CD14-positive monocyte (primary cell): Measurements from ENCODE around the gene PUSL1. TPM values are rescaled to one million over a fixed set of nuclear protein-coding genes. Genes with fewer than 3 reads are reported as not detected.

Experiments used
- DNase-seq, 3 donors: peaks; one replicate each; pipeline ENCODE4 v3.0.0-alpha.2; 2011 to 2022
- H2AFZ ChIP-seq: 2 replicates; pipeline ENCODE4 v1.6.0; 2012; ENCODE audit warnings: mild to moderate bottlenecking, low read depth, low read length, inconsistent platforms; ENCODE audit not compliant: insufficient read depth, poor library complexity, severe bottlenecking
- H3K27ac ChIP-seq, 2 donors: 1 replicate in 1 of 2; 2 replicates in 1 of 2; pipeline ENCODE4 v1.5.1; 2012 to 2013; ENCODE audit warnings: low read length in 2 of 2, control low read depth in 1 of 2, inconsistent platforms in 1 of 2, low read depth in 1 of 2, mild to moderate bottlenecking in 1 of 2
- H3K27me3 ChIP-seq, 2 donors: one replicate each; pipeline versions ENCODE4 v1.6.0 to v1.6.1; 2011 to 2013; ENCODE audit warnings: low read length in 2 of 2; ENCODE audit not compliant: control insufficient read depth in 2 of 2, insufficient read depth in 2 of 2
- H3K36me3 ChIP-seq, 2 donors: replicated peaks in 1 of 2; 1 replicate in 1 of 2; 2 replicates in 1 of 2; pipeline versions ENCODE4 v1.5.1 to v1.6.1; 2012 to 2013; ENCODE audit warnings: low read length in 2 of 2, control low read depth in 1 of 2, inconsistent platforms in 1 of 2, mild to moderate bottlenecking in 1 of 2; ENCODE audit not compliant: insufficient read depth in 2 of 2, control insufficient read depth in 1 of 2
- H3K4me1 ChIP-seq, 2 donors: 1 replicate in 1 of 2; 2 replicates in 1 of 2; pipeline versions ENCODE4 v1.5.1 to v1.6.1; 2012 to 2013; ENCODE audit warnings: low read length in 2 of 2, control low read depth in 1 of 2, inconsistent platforms in 1 of 2, mild to moderate bottlenecking in 1 of 2, moderate library complexity in 1 of 2; ENCODE audit not compliant: insufficient read depth in 2 of 2, control insufficient read depth in 1 of 2
- H3K4me2 ChIP-seq: replicated peaks from 2 replicates; pipeline ENCODE3; 2012; ENCODE audit warnings: low read length, moderate library complexity, mild to moderate bottlenecking; ENCODE audit not compliant: poor library complexity, severe bottlenecking; ENCODE audit errors: extremely low read depth
- H3K4me3 ChIP-seq, 3 experiments: fragments of 200-600 bp in 1 of 3; sonication (generic) in 1 of 3; replicated peaks in 1 of 3; 1 replicate in 2 of 3; 2 replicates in 1 of 3; pipeline ENCODE4 v1.5.1; 2011 to 2013; ENCODE audit warnings: low read length in 3 of 3, mild to moderate bottlenecking in 3 of 3, control low read depth in 2 of 3, low read depth in 2 of 3, inconsistent platforms in 1 of 3, moderate library complexity in 1 of 3
- H3K79me2 ChIP-seq: 2 replicates; pipeline ENCODE4 v1.6.0; 2012; ENCODE audit warnings: mild to moderate bottlenecking, control low read depth, inconsistent platforms, low read length, moderate library complexity; ENCODE audit not compliant: insufficient read depth
- H3K9ac ChIP-seq: 2 replicates; pipeline ENCODE4 v1.6.0; 2017; ENCODE audit warnings: low read length, mild to moderate bottlenecking; ENCODE audit not compliant: insufficient read depth, poor library complexity, severe bottlenecking
- H3K9me3 ChIP-seq, 2 donors: replicated peaks in 1 of 2; 1 replicate in 1 of 2; 2 replicates in 1 of 2; pipeline versions ENCODE4 v1.5.1 to v1.6.1; 2012 to 2013; ENCODE audit warnings: low read length in 2 of 2, control low read depth in 1 of 2; ENCODE audit not compliant: control insufficient read depth in 1 of 2, insufficient read depth in 1 of 2
- H4K20me1 ChIP-seq: 2 replicates; pipeline ENCODE4 v1.6.0; 2012; ENCODE audit warnings: mild to moderate bottlenecking, low read length, control low read depth, moderate library complexity; ENCODE audit not compliant: insufficient read depth
- H3K27ac Mint-ChIP-seq, 7 donors: one replicate each; pipeline ENCODE4 v1.8.0; 2020; ENCODE audit warnings: mild to moderate bottlenecking in 7 of 7, mixed read lengths in 7 of 7, moderate library complexity in 6 of 7, inconsistent platforms in 2 of 7
- H3K27me3 Mint-ChIP-seq, 3 donors: one replicate each; pipeline ENCODE4 v1.8.0; 2021 to 2022; ENCODE audit warnings: low read depth in 3 of 3, mild to moderate bottlenecking in 3 of 3, mixed read lengths in 3 of 3, moderate library complexity in 3 of 3, inconsistent platforms in 1 of 3
- H3K36me3 Mint-ChIP-seq, 2 donors: one replicate each; pipeline ENCODE4 v1.8.0; 2020; ENCODE audit warnings: mixed read lengths in 2 of 2, inconsistent platforms in 1 of 2, mild to moderate bottlenecking in 1 of 2
- H3K4me1 Mint-ChIP-seq: one replicate; pipeline ENCODE4 v1.8.0; 2020; ENCODE audit warnings: mild to moderate bottlenecking, mixed read lengths
- H3K4me3 Mint-ChIP-seq, 2 donors: one replicate each; pipeline ENCODE4 v1.8.0; 2020; ENCODE audit warnings: mild to moderate bottlenecking in 2 of 2, mixed read lengths in 2 of 2, moderate library complexity in 1 of 2
- H3K9me3 Mint-ChIP-seq, 7 donors: one replicate each; pipeline ENCODE4 v1.8.0; 2020 to 2022; ENCODE audit warnings: mixed read lengths in 7 of 7, mild to moderate bottlenecking in 6 of 7, moderate library complexity in 6 of 7, inconsistent platforms in 2 of 7
- CTCF ChIP-seq: fragments of 200-600 bp; IDR thresholded peaks from one replicate; pipeline ENCODE4 v1.8.0; 2022; ENCODE audit warnings: antibody characterized with exemption, mild to moderate bottlenecking
- WGBS: methylation state at CpG from one replicate; pipeline ENCODE4 v1.1.5; 2013; ENCODE audit warnings: missing lambda C conversion rate; ENCODE audit not compliant: insufficient coverage; 5-methylcytosine and 5-hydroxymethylcytosine counted together
- intact Hi-C, 2 donors: fragments of 100-400 bp; cut with micrococcal nuclease; formaldehyde crosslinking; loops; one replicate each; pipeline versions ENCODE4 v1.15.0 to v1.15.1; 2023
- polyA plus RNA-seq, 3 donors: library from polyadenylated mRNA; depleted of rRNA in 1 of 3; unstranded in 2 of 3; stranded (reverse) in 1 of 3; fragments of 300-500 nt in 2 of 3; fragments of >200 nt in 1 of 3; fragmentation: Illumina TruSeq in 2 of 3; gene quantifications; 1 replicate in 2 of 3; 2 replicates in 1 of 3; pipeline ENCODE4 v1.2.3, GENCODE V29; 2012 to 2021

Gene PUSL1
- polyA plus RNA-seq, 3 donors = 13.8 to 27.4 (median 14.8) TPM

- H3K27ac Mint-ChIP-seq = peak overlapping the region in 1 of 7 donors; percentile 13
- Histone ChIP-seq H3K4me2 (no peak overlapping the region), H3K4me1 (peaks cover 14 to 16% of the 10 kb centered on the region in 2 donors)
Observed at GRCh38 chr1:1329304-1330210, 21.2 kb downstream of the PUSL1 start.

More at GRCh38 chr1:1329304-1330210, 21.2 kb downstream of the PUSL1 start:
- H3K36me3 Mint-ChIP-seq = peaks cover 4 to 19% of the 10 kb centered on the region in 2 donors
- no peak for TF ChIP-seq CTCF
- intact Hi-C loops = no loop called here
- no peak overlapping the region for H3K9ac ChIP-seq
- H2AFZ ChIP-seq = no peak overlapping the region
- H3K9me3 ChIP-seq = no peaks in the 10 kb centered on the region
- H3K4me1 Mint-ChIP-seq = peaks cover 12% of the 10 kb centered on the region
- no peaks in the 10 kb centered on the region for H3K27me3 Mint-ChIP-seq
- DNase-seq = no peak
- WGBS = 97% methylated on average over 57 of the region's 58 CpGs
- no peak overlapping the region for H3K4me3 ChIP-seq
- peaks cover 0 to 3% (median 0%) of the 10 kb centered on the region in 7 donors for H3K9me3 Mint-ChIP-seq
- peaks cover 21% of the 10 kb centered on the region for H3K79me2 ChIP-seq
- no peaks in the 10 kb centered on the region for H3K27me3 ChIP-seq
- no peak overlapping the region for H3K4me3 Mint-ChIP-seq
- peaks cover 7 to 12% of the 10 kb centered on the region in 2 donors for H3K36me3 ChIP-seq
- peaks cover 13% of the 10 kb centered on the region for H4K20me1 ChIP-seq
- H3K27ac ChIP-seq = no peak overlapping the region
